ENCODE measurements around the gene CDC42EP3.

CDC42EP3 gene

GRCh38 chr2:37656512-37657423 lies 14.7 kb downstream of the CDC42EP3 start:
- DNase-seq, result no peak

GRCh38 chr2:37654932-37655841 lies 16.3 kb downstream of the CDC42EP3 start:
- DNase-seq, result no peak

GRCh38 chr2:37654419-37654818 lies 17.0 kb downstream of the CDC42EP3 start:
- DNase-seq, result no peak

- DNase-seq, result peak in 14 of 58 donors; percentile 7 to 51 (median 14)
Observed at GRCh38 chr2:37653805-37654378, 17.6 kb downstream of the CDC42EP3 start.

GRCh38 chr2:37653093-37653492 lies 18.3 kb downstream of the CDC42EP3 start:
- no peak for DNase-seq

- DNase-seq, result no peak
Observed at GRCh38 chr2:37652199-37652640, 19.2 kb downstream of the CDC42EP3 start.

- no peak for DNase-seq
Observed at GRCh38 chr2:37650548-37651093, 20.8 kb downstream of the CDC42EP3 start.

- DNase-seq, result no peak
Observed at GRCh38 chr2:37649518-37649917, 21.9 kb downstream of the CDC42EP3 start.

GRCh38 chr2:37648331-37649011 lies 23.0 kb downstream of the CDC42EP3 start:
- DNase-seq, result peak in 12 of 58 donors; percentile 3 to 50 (median 22)

- no peak for DNase-seq
Observed at GRCh38 chr2:37647971-37648330, 23.5 kb downstream of the CDC42EP3 start.

GRCh38 chr2:37645836-37646235 lies 25.6 kb downstream of the CDC42EP3 start:
- no peak for DNase-seq

- DNase-seq, result no peak
Observed at GRCh38 chr2:37645362-37645761, 26.1 kb downstream of the CDC42EP3 start.

- DNase-seq, result no peak
Observed at GRCh38 chr2:37644191-37644590, 27.3 kb downstream of the CDC42EP3 start.

- no peak for DNase-seq
Observed at GRCh38 chr2:37643730-37644078, 27.7 kb downstream of the CDC42EP3 start.

- DNase-seq, result no peak
Observed at GRCh38 chr2:37642907-37643729, 28.3 kb downstream of the CDC42EP3 start.

- no peak for DNase-seq
Observed at GRCh38 chr2:37641582-37642171, 29.8 kb downstream of the CDC42EP3 start.

GRCh38 chr2:37639631-37640030 lies 31.8 kb downstream of the CDC42EP3 start:
- DNase-seq, result no peak

GRCh38 chr2:37638973-37639372 lies 32.5 kb downstream of the CDC42EP3 start:
- no peak for DNase-seq

GRCh38 chr2:37637985-37638384 lies 33.5 kb downstream of the CDC42EP3 start:
- no peak for DNase-seq

All from anterior cingulate cortex (tissue), 58 donors.